Measurements from ENCODE around the gene LRRC8D.

The LRRC8D gene

DNA sequence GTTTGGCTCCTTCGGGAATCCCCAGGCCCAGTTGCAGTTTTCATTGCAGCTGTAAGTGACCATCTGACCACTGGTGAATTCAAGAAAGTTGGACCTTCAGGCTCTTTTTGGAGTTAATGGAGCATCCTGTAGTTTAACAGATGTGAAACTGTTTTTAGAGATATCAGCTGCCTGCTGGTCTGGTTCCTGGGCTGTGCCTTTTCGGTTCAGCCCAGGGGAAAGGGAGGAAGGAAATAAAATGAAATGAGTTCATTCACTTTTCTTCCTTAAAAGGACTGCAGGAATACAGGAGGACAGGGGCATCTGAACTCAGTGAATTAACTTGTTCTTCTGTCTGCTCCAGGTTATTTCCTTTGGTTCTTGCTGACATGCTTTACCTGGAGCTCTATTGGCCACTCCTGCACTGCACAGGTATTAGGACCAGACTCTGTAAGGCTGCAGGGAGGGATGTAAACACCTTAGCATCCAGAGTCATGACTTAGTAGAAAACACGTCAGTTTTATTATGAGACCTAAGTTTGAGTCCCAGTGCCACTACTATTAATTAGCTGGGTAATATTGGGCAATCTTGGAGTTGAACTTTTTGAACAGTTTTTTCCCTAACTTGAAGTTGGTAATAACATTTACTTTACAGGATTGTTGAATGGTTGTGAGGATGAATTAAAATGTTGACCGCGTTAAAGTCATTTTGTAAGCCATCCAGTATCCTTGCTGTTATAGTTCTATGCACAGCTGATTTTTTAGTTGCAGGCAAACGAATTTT lies 83.6 kb downstream of the LRRC8D start:
- WGBS, 2 donors (ENCODE audit: extremely low coverage in 2 of 2, insufficient read length in 2 of 2, insufficient replicate concordance in 1 of 2), result no CpG with 5 or more reads among the region's 6 CpGs
- peaks cover 16 to 32% of the 10 kb centered on the region in 2 donors for H3K4me1 ChIP-seq (ENCODE audit: control insufficient read depth in 2 of 2, insufficient read depth in 1 of 2, low read depth in 1 of 2, low read length in 2 of 2)
- no peak overlapping the region for H3K27ac ChIP-seq (replicated peaks; ENCODE audit: low read length)

DNA sequence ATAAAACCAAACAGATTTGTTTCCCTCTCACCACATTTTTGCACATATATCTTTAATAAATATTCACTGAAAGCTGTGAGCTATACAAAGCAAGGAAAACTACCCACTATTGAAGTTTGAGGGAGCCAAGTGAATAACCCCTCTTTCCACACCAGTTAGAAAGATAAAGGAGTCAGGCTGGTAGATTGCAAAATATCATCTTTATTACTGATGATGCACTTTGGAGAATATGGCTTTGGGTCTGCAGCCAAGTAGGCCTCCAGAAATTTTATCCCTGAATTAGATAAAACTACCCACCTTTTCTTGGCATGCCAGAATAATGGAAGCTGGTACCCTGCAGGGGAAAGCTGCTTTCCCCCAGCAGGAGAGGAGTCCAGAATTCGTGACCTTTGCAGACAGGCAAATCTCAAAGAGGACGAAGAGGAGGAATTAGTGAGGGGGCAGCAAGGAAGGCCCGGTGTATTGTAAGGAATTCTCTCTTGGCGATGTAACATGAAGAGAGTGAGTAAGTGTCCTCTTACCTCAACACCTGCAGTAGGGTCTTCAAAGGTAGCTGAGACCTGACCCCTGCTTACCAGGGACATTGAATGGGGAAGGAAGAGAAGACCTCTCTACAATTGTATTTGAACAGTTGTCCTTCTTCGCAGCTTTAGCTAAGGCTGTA lies 84.7 kb downstream of the LRRC8D start:
- H3K18ac ChIP-seq (ENCODE audit: low read length), result no peak overlapping the region
- no peak for DNase-seq (ENCODE audit: low spot score)
- no peak overlapping the region for H2BK5ac ChIP-seq (ENCODE audit: low read length)
- WGBS, 2 donors (ENCODE audit: extremely low coverage in 2 of 2, insufficient read length in 2 of 2, insufficient replicate concordance in 1 of 2), result no CpG with 5 or more reads among the region's 5 CpGs
- no peak overlapping the region for H3K27ac ChIP-seq (replicated peaks; ENCODE audit: low read length)
- H2BK120ac ChIP-seq (ENCODE audit: low read depth, low read length), result no peak overlapping the region
- H3K79me1 ChIP-seq (ENCODE audit: low read depth, low read length), result no peaks in the 10 kb centered on the region
- no peak overlapping the region for H2AK5ac ChIP-seq (ENCODE audit: low read depth, low read length)
- H4K8ac ChIP-seq (ENCODE audit: low read depth, low read length), result no peak overlapping the region
- peaks cover 0 to 24% of the 10 kb centered on the region in 2 donors for H3K36me3 ChIP-seq (replicated peaks in 1 of 2; ENCODE audit: control insufficient read depth in 2 of 2, insufficient read depth in 2 of 2, low read length in 2 of 2)
- H3K4me2 ChIP-seq (ENCODE audit: insufficient read depth, low read length, poor library complexity, severe bottlenecking), result no peak overlapping the region
- no peaks in the 10 kb centered on the region for H3K27me3 ChIP-seq (ENCODE audit: control insufficient read depth in 3 of 3, insufficient read depth in 3 of 3, low read depth in 1 of 3, low read length in 3 of 3)
- H2BK15ac ChIP-seq (ENCODE audit: low read length), result no peak overlapping the region
- H3K9ac ChIP-seq (ENCODE audit: low read depth, low read length, poor library complexity), result no peak overlapping the region
- no peaks in the 10 kb centered on the region for H3K9me3 ChIP-seq (replicated peaks in 1 of 2; ENCODE audit: control insufficient read depth in 2 of 2, insufficient read depth in 1 of 2, low read depth in 1 of 2, low read length in 2 of 2)
- no peak overlapping the region for H3K4ac ChIP-seq (ENCODE audit: low read length)
- no peak overlapping the region for H3K14ac ChIP-seq (ENCODE audit: low read length)
- H3K23ac ChIP-seq (ENCODE audit: low read depth, low read length, poor library complexity), result no peak overlapping the region
- no peak overlapping the region for H2AFZ ChIP-seq (ENCODE audit: low read length)
- peaks cover 17 to 35% of the 10 kb centered on the region in 2 donors for H3K4me1 ChIP-seq (ENCODE audit: control insufficient read depth in 2 of 2, insufficient read depth in 1 of 2, low read depth in 1 of 2, low read length in 2 of 2)
- H3K4me3 ChIP-seq (ENCODE audit: low read length in 2 of 2), result no peak overlapping the region
- no peak overlapping the region for H4K91ac ChIP-seq (ENCODE audit: low read depth, low read length, poor library complexity)
- no peak overlapping the region for H2BK12ac ChIP-seq (ENCODE audit: low read length)

More for the DNA sequence above, 83.6 kb downstream of the LRRC8D start:
- Histone ChIP-seq H3K23ac (ENCODE audit: low read depth, low read length, poor library complexity) (no peak overlapping the region), H3K9me3 (replicated peaks in 1 of 2; ENCODE audit: control insufficient read depth in 2 of 2, insufficient read depth in 1 of 2, low read depth in 1 of 2, low read length in 2 of 2) (no peaks in the 10 kb centered on the region), H3K4me2 (ENCODE audit: insufficient read depth, low read length, poor library complexity, severe bottlenecking) (no peak overlapping the region), H2BK15ac (ENCODE audit: low read length) (no peak overlapping the region), H4K8ac (ENCODE audit: low read depth, low read length) (no peak overlapping the region), H3K27me3 (ENCODE audit: control insufficient read depth in 3 of 3, insufficient read depth in 3 of 3, low read depth in 1 of 3, low read length in 3 of 3) (no peaks in the 10 kb centered on the region), H4K91ac (ENCODE audit: low read depth, low read length, poor library complexity) (no peak overlapping the region), H3K4me3 (ENCODE audit: low read length in 2 of 2) (no peak overlapping the region), H3K14ac (ENCODE audit: low read length) (no peak overlapping the region), H2BK12ac (ENCODE audit: low read length) (no peak overlapping the region), H2AFZ (ENCODE audit: low read length) (no peak overlapping the region), H3K79me1 (ENCODE audit: low read depth, low read length) (no peaks in the 10 kb centered on the region), H2BK5ac (ENCODE audit: low read length) (no peak overlapping the region), H3K4ac (ENCODE audit: low read length) (no peak overlapping the region), H2BK120ac (ENCODE audit: low read depth, low read length) (no peak overlapping the region), H3K36me3 (replicated peaks in 1 of 2; ENCODE audit: control insufficient read depth in 2 of 2, insufficient read depth in 2 of 2, low read length in 2 of 2) (peaks cover 0 to 24% of the 10 kb centered on the region in 2 donors), H3K9ac (ENCODE audit: low read depth, low read length, poor library complexity) (no peak overlapping the region), H3K18ac (ENCODE audit: low read length) (no peak overlapping the region), H2AK5ac (ENCODE audit: low read depth, low read length) (no peak overlapping the region)
- DNase-seq (ENCODE audit: low spot score), result no peak

DNA sequence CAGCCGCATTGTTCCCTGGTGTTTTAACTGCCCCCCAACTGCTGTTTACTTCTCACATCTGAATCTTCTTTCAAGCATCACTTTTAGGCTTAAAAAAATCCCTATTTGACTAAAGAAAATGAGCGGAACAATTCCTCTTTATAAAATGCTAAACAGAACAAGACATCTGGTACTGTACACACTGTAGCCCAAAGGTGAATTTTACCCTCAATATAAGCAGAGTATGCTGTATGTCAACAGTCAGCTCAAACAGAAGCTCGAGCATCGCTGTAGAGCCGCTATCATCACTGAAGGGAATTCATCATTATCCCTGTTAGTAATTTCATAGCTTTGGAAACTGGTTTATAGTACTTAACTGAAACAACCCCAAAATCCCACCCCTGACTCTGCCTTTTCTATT lies 85.3 kb downstream of the LRRC8D start:
- Histone ChIP-seq H2BK12ac (ENCODE audit: low read length) (no peak overlapping the region), H3K36me3 (replicated peaks in 1 of 2; ENCODE audit: control insufficient read depth in 2 of 2, insufficient read depth in 2 of 2, low read length in 2 of 2) (peaks cover 0 to 24% of the 10 kb centered on the region in 2 donors), H3K79me1 (ENCODE audit: low read depth, low read length) (no peaks in the 10 kb centered on the region), H2AFZ (ENCODE audit: low read length) (no peak overlapping the region), H4K91ac (ENCODE audit: low read depth, low read length, poor library complexity) (no peak overlapping the region), H3K27ac (replicated peaks; ENCODE audit: low read length) (no peak overlapping the region), H3K9me3 (replicated peaks in 1 of 2; ENCODE audit: control insufficient read depth in 2 of 2, insufficient read depth in 1 of 2, low read depth in 1 of 2, low read length in 2 of 2) (no peaks in the 10 kb centered on the region), H3K14ac (ENCODE audit: low read length) (no peak overlapping the region), H3K4me1 (ENCODE audit: control insufficient read depth in 2 of 2, insufficient read depth in 1 of 2, low read depth in 1 of 2, low read length in 2 of 2) (peaks cover 14 to 38% of the 10 kb centered on the region in 2 donors), H4K8ac (ENCODE audit: low read depth, low read length) (no peak overlapping the region), H2BK5ac (ENCODE audit: low read length) (no peak overlapping the region), H3K27me3 (ENCODE audit: control insufficient read depth in 3 of 3, insufficient read depth in 3 of 3, low read depth in 1 of 3, low read length in 3 of 3) (no peaks in the 10 kb centered on the region), H3K9ac (ENCODE audit: low read depth, low read length, poor library complexity) (no peak overlapping the region), H2AK5ac (ENCODE audit: low read depth, low read length) (no peak overlapping the region), H3K4ac (ENCODE audit: low read length) (no peak overlapping the region), H3K4me3 (ENCODE audit: low read length in 2 of 2) (no peak overlapping the region), H3K4me2 (ENCODE audit: insufficient read depth, low read length, poor library complexity, severe bottlenecking) (no peak overlapping the region), H3K18ac (ENCODE audit: low read length) (no peak overlapping the region), H2BK120ac (ENCODE audit: low read depth, low read length) (no peak overlapping the region), H2BK15ac (ENCODE audit: low read length) (no peak overlapping the region), H3K23ac (ENCODE audit: low read depth, low read length, poor library complexity) (no peak overlapping the region)
- no peak for DNase-seq (ENCODE audit: low spot score)
- no CpG with 5 or more reads among the region's 5 CpGs for WGBS, 2 donors (ENCODE audit: extremely low coverage in 2 of 2, insufficient read length in 2 of 2, insufficient replicate concordance in 1 of 2)

DNA sequence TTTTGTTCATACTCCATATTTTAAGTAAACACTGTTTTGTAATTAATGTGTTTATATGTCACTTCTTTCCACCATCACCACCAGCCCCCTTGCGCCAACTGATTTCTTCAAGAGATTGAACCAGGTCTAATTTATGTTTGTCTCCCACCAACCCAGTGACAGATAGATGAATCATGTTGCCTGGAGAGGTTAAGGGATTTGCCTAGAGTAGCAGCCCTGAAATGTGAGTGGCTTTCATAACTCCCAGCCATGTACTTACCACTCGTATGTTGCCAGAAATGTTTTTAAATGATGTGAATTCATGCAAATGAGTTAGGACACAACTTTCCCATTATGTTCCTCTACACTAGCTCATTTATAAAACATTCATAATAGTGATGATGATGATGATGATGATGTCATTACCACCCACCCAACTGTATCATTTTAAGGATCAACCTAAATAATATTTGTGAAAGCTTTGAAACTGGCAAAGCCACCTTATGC lies 86.9 kb downstream of the LRRC8D start:
- Histone ChIP-seq H3K36me3 (replicated peaks in 1 of 2; ENCODE audit: control insufficient read depth in 2 of 2, insufficient read depth in 2 of 2, low read length in 2 of 2) (peaks cover 0 to 24% of the 10 kb centered on the region in 2 donors), H2BK120ac (ENCODE audit: low read depth, low read length) (no peak overlapping the region), H3K27ac (replicated peaks; ENCODE audit: low read length) (no peak overlapping the region), H4K8ac (ENCODE audit: low read depth, low read length) (no peak overlapping the region), H2BK5ac (ENCODE audit: low read length) (no peak overlapping the region), H3K18ac (ENCODE audit: low read length) (no peak overlapping the region), H3K9ac (ENCODE audit: low read depth, low read length, poor library complexity) (no peak overlapping the region), H3K4me1 (ENCODE audit: control insufficient read depth in 2 of 2, insufficient read depth in 1 of 2, low read depth in 1 of 2, low read length in 2 of 2) (peaks cover 23 to 40% of the 10 kb centered on the region in 2 donors), H3K23ac (ENCODE audit: low read depth, low read length, poor library complexity) (no peak overlapping the region), H3K4me3 (ENCODE audit: low read length in 2 of 2) (no peak overlapping the region), H3K9me3 (replicated peaks in 1 of 2; ENCODE audit: control insufficient read depth in 2 of 2, insufficient read depth in 1 of 2, low read depth in 1 of 2, low read length in 2 of 2) (no peaks in the 10 kb centered on the region), H2AFZ (ENCODE audit: low read length) (no peak overlapping the region), H2BK12ac (ENCODE audit: low read length) (no peak overlapping the region), H4K91ac (ENCODE audit: low read depth, low read length, poor library complexity) (no peak overlapping the region), H2BK15ac (ENCODE audit: low read length) (no peak overlapping the region), H3K4ac (ENCODE audit: low read length) (no peak overlapping the region), H3K79me1 (ENCODE audit: low read depth, low read length) (no peaks in the 10 kb centered on the region), H3K27me3 (ENCODE audit: control insufficient read depth in 3 of 3, insufficient read depth in 3 of 3, low read depth in 1 of 3, low read length in 3 of 3) (no peaks in the 10 kb centered on the region), H3K14ac (ENCODE audit: low read length) (no peak overlapping the region), H2AK5ac (ENCODE audit: low read depth, low read length) (no peak overlapping the region), H3K4me2 (ENCODE audit: insufficient read depth, low read length, poor library complexity, severe bottlenecking) (no peak overlapping the region)
- WGBS, 2 donors (ENCODE audit: extremely low coverage in 2 of 2, insufficient read length in 2 of 2, insufficient replicate concordance in 1 of 2), result no CpG with 5 or more reads among the region's 2 CpGs
- no peak for DNase-seq (ENCODE audit: low spot score)
